WTC11 (cell line): ENCODE measurements around the gene CSKMT.

Experiments
- ATF3 ChIP-seq: sonication (generic); formaldehyde crosslinking; conservative IDR thresholded peaks from 2 replicates; pipeline ENCODE4 v1.8.1; 2022; ENCODE audit warnings: mild to moderate bottlenecking, missing genetic modification reagents
- NFYB ChIP-seq: sonication (generic); formaldehyde crosslinking; conservative IDR thresholded peaks from 2 replicates; pipeline ENCODE4 v1.8.0; 2022; ENCODE audit warnings: low read depth, missing genetic modification reagents
- PRDM15 ChIP-seq: sonication (generic); formaldehyde crosslinking; IDR thresholded peaks from 2 replicates; pipeline ENCODE4 v1.8.0; 2022; ENCODE audit warnings: missing genetic modification reagents
- TCF7 ChIP-seq: sonication (generic); formaldehyde crosslinking; IDR thresholded peaks from 2 replicates; pipeline ENCODE4 v1.8.0; 2022; ENCODE audit warnings: mild to moderate bottlenecking, low read depth, missing genetic modification reagents, moderate library complexity
- ZNF138 ChIP-seq: sonication (generic); formaldehyde crosslinking; conservative IDR thresholded peaks from 2 replicates; pipeline ENCODE4 v1.8.1; 2022; ENCODE audit warnings: mild to moderate bottlenecking, moderate library complexity, missing genetic modification reagents
- TF ChIP-seq, protein P1 (sequence below): fragments of 200-600 bp; IDR thresholded peaks from 2 replicates; pipeline ENCODE4 v1.8.0; 2022; ENCODE audit warnings: antibody characterized with exemption
- TF ChIP-seq, protein P2 (sequence below): sonication (generic); formaldehyde crosslinking; IDR thresholded peaks from 2 replicates; pipeline ENCODE4 v1.8.0; 2022; ENCODE audit warnings: mild to moderate bottlenecking, missing genetic modification reagents

- TF ChIP-seq, protein P1, sequence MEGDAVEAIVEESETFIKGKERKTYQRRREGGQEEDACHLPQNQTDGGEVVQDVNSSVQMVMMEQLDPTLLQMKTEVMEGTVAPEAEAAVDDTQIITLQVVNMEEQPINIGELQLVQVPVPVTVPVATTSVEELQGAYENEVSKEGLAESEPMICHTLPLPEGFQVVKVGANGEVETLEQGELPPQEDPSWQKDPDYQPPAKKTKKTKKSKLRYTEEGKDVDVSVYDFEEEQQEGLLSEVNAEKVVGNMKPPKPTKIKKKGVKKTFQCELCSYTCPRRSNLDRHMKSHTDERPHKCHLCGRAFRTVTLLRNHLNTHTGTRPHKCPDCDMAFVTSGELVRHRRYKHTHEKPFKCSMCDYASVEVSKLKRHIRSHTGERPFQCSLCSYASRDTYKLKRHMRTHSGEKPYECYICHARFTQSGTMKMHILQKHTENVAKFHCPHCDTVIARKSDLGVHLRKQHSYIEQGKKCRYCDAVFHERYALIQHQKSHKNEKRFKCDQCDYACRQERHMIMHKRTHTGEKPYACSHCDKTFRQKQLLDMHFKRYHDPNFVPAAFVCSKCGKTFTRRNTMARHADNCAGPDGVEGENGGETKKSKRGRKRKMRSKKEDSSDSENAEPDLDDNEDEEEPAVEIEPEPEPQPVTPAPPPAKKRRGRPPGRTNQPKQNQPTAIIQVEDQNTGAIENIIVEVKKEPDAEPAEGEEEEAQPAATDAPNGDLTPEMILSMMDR = no peak
- TF ChIP-seq TCF7 (CRISPR knock-in tag) (no peak), PRDM15 (no peak), ZNF138 (CRISPR knock-in tag) (no peak), NFYB (CRISPR knock-in tag) (no peak), ATF3 (CRISPR knock-in tag) (no peak)
- TF ChIP-seq, protein P2, sequence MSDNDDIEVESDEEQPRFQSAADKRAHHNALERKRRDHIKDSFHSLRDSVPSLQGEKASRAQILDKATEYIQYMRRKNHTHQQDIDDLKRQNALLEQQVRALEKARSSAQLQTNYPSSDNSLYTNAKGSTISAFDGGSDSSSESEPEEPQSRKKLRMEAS (CRISPR knock-in tag) = no peak
These were observed 17.5 kb upstream of the CSKMT start for GRCh38 chr11:62647609-62648005.
